GM19023 (cell line): ENCODE data around the gene TMEM9B.
"Not testable (repeated sequence)": the region's sequence is repeated elsewhere in the genome, so short reads cannot be mapped to it uniquely, and the experiment has no call there.

Experiments used
- ATAC-seq: cut with Tn5 transposase; IDR thresholded peaks from one replicate; pipeline ENCODE4 v1.9.1; 2021; ENCODE audit warnings: mild to moderate bottlenecking, moderate library complexity; ENCODE audit not compliant: unreplicated experiment

The TMEM9B gene

GRCh38 chr11:8979365-8979764 lies 15.1 kb upstream of the TMEM9B start:
- not testable (repeated sequence) for ATAC-seq

- no peak for ATAC-seq
Measured at GRCh38 chr11:8973121-8973520, 8.9 kb upstream of the TMEM9B start.

GRCh38 chr11:8971924-8972316 lies 7.7 kb upstream of the TMEM9B start:
- no peak for ATAC-seq

GRCh38 chr11:8971196-8971923 lies 7.1 kb upstream of the TMEM9B start:
- no peak for ATAC-seq

GRCh38 chr11:8967184-8967583 lies 2.9 kb upstream of the TMEM9B start:
- no peak for ATAC-seq

GRCh38 chr11:8963569-8964323 lies 496 bp downstream of the TMEM9B start:
- ATAC-seq, result peak; percentile 71

- no peak for ATAC-seq
Measured at GRCh38 chr11:8962841-8963240, 1.4 kb downstream of the TMEM9B start.

- ATAC-seq, result no peak
Measured at GRCh38 chr11:8961401-8961800, 2.8 kb downstream of the TMEM9B start.

- peak; percentile 32 for ATAC-seq
Measured at GRCh38 chr11:8959546-8960166, 4.6 kb downstream of the TMEM9B start.

- no peak for ATAC-seq
Measured at GRCh38 chr11:8956860-8957259, 7.4 kb downstream of the TMEM9B start.

- ATAC-seq, result no peak
Measured at GRCh38 chr11:8948886-8949285, 15.4 kb downstream of the TMEM9B start.

- no peak for ATAC-seq
Measured at GRCh38 chr11:8947230-8947943, 16.9 kb downstream of the TMEM9B start.

GRCh38 chr11:8942518-8943066 lies 21.6 kb downstream of the TMEM9B start, which contains the start of gene ASCL3:
Gene ASCL3, minus strand, starts transcription at chr11:8943016. Its CDS starts 4,855 bp downstream, at chr11:8938161.
- ATAC-seq, result no peak

- ATAC-seq, result no peak
Measured at GRCh38 chr11:8941341-8942103, 22.7 kb downstream of the TMEM9B start.

- ATAC-seq, result no peak
Measured at GRCh38 chr11:8937659-8938058, 26.6 kb downstream of the TMEM9B start.

- no peak for ATAC-seq
Measured at GRCh38 chr11:8937159-8937558, 27.1 kb downstream of the TMEM9B start.

- ATAC-seq, result not testable (repeated sequence)
Measured at GRCh38 chr11:8935789-8936188, 28.5 kb downstream of the TMEM9B start.

- ATAC-seq, result no peak
Measured at GRCh38 chr11:8934742-8935488, 29.3 kb downstream of the TMEM9B start.

- no peak for ATAC-seq
Measured at GRCh38 chr11:8933931-8934330, 30.3 kb downstream of the TMEM9B start.
